DND-41 (cell line): Measurements from ENCODE around the gene SMS.

Experiments used
- CTCF ChIP-seq: IDR thresholded peaks from 2 replicates; pipeline ENCODE4 v1.5.1; 2012; ENCODE audit warnings: borderline replicate concordance, low read length, moderate library complexity, mild to moderate bottlenecking; ENCODE audit not compliant: poor library complexity, severe bottlenecking; ENCODE audit errors: extremely low read depth
- EZH2 ChIP-seq: IDR thresholded peaks from 3 replicates; pipeline ENCODE4 v1.6.1; 2012; ENCODE audit warnings: borderline replicate concordance, low read depth, mild to moderate bottlenecking, moderate library complexity, low read length, inconsistent platforms; ENCODE audit not compliant: severe bottlenecking

- TF ChIP-seq EZH2, result no peak
- no peak for TF ChIP-seq CTCF
These were observed 13.8 kb upstream of the SMS start for GRCh38 chrX:21926527-21927278.
